Sigmoid colon (tissue), 4 donors: ENCODE results near the gene VEPH1.

Source experiments
- CTCF ChIP-seq, 4 experiments: fragments of 450-650 bp in 3 of 4; fragments of 200-600 bp in 1 of 4; IDR thresholded peaks; one replicate each; pipeline ENCODE4 v1.5.1; 2016 to 2019; ENCODE audit warnings: antibody characterized with exemption in 4 of 4, mild to moderate bottlenecking in 3 of 4, moderate library complexity in 2 of 4
- EP300 ChIP-seq, 4 donors: sonication (generic); formaldehyde crosslinking; IDR thresholded peaks; one replicate each; pipeline ENCODE4 v1.6.1; 2017; ENCODE audit warnings: antibody characterized with exemption in 4 of 4
- POLR2A ChIP-seq, 2 donors: fragments of 450-650 bp; IDR thresholded peaks; one replicate each; pipeline ENCODE4 v1.6.1; 2016; ENCODE audit warnings: antibody characterized with exemption in 2 of 2, mild to moderate bottlenecking in 2 of 2, moderate library complexity in 2 of 2

GRCh38 chr3:157387708-157388435 lies 115.3 kb downstream of the VEPH1 start:
- no peak for TF ChIP-seq CTCF (IDR thresholded peaks at IDR 0.05)
- TF ChIP-seq POLR2A (IDR thresholded peaks at IDR 0.05) = no peak
- TF ChIP-seq EP300 (IDR thresholded peaks at IDR 0.05) = no peak
